Heart left ventricle (tissue), 13 donors: ENCODE measurements around the gene PRG2.

Experiments
- POLR2A ChIP-seq, 2 donors: fragments of 450-650 bp; IDR thresholded peaks; one replicate each; pipeline ENCODE4 v1.6.1; 2017; ENCODE audit warnings: antibody characterized with exemption in 2 of 2, mild to moderate bottlenecking in 2 of 2, moderate library complexity in 2 of 2
- TF ChIP-seq, protein P1 (sequence below), 12 donors: fragments of 200-600 bp; sonication (generic) in 4 of 12; IDR thresholded peaks; one replicate each; pipeline versions ENCODE4 v1.5.0 to v1.8.0; 2018 to 2022; ENCODE audit warnings: antibody characterized with exemption in 12 of 12, mild to moderate bottlenecking in 5 of 12
- donor health status: ischemic (EF 13 %, LVEDD 7.1; RV severe dilation, severe dysfunction).
- donor health status: DM: no; HTN: yes; CAD: no.
- donor health status: DM: no; HTN: no; CAD: no.
- donor health status: ischemic (EF 25% LVEDD 6.9; RV normal size, moderate dysfunction).
- donor health status: ischemic (EF 25% LVEDD 5.7; RV mildly dilated, moderate dysfunction).
- donor health status: ischemic (EF 35%, LVEDD 5.7; RV mildly dilated, moderate dysfunction).
- donor health status: nonischemic (EF 11% LVEDD 7.7; RV severe dilation, severe dysfunction).
- donor health status: DM: yes; HTN: yes; CAD: no.
- donor health status: PGD.
- donor health status: ischemic (EF 29% LVEDD 5.4; RV normal size, mild dysfunction).
- donor health status: nonischemic (EF 23%, LVEDD 6.1; RV moderate dilation, normal function).

DNA sequence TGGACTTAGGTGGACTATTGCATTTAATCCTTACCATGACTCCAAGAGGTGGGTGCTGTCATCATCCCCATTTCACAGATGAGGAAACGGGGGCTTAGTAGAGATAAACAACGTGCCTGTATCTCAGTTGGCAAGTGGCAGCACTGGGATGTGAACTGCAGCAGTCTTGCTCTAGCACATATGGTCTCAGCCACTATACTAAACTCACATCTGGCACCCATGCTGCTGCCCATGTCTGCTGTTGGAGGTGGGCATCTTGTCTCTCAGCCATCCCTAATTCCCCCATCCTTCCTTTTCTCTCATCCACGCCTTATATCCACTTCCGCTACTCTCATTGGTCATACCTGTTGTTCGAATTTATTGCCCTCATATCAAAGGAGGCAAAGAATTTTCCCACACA, 13.3 kb downstream of the PRG2 start:
- no peak for TF ChIP-seq POLR2A (IDR thresholded peaks at IDR 0.05)
- TF ChIP-seq, protein P1, sequence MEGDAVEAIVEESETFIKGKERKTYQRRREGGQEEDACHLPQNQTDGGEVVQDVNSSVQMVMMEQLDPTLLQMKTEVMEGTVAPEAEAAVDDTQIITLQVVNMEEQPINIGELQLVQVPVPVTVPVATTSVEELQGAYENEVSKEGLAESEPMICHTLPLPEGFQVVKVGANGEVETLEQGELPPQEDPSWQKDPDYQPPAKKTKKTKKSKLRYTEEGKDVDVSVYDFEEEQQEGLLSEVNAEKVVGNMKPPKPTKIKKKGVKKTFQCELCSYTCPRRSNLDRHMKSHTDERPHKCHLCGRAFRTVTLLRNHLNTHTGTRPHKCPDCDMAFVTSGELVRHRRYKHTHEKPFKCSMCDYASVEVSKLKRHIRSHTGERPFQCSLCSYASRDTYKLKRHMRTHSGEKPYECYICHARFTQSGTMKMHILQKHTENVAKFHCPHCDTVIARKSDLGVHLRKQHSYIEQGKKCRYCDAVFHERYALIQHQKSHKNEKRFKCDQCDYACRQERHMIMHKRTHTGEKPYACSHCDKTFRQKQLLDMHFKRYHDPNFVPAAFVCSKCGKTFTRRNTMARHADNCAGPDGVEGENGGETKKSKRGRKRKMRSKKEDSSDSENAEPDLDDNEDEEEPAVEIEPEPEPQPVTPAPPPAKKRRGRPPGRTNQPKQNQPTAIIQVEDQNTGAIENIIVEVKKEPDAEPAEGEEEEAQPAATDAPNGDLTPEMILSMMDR (IDR thresholded peaks at IDR 0.05): no peak
